Cortex of kidney (tissue), 1 donor: Measurements from ENCODE around the gene KIF4A.

Experiments used
- DNase-seq: peaks from one replicate; lab custom pipeline; 2025; lab: John Stamatoyannopoulos, UW

The KIF4A gene

DNA sequence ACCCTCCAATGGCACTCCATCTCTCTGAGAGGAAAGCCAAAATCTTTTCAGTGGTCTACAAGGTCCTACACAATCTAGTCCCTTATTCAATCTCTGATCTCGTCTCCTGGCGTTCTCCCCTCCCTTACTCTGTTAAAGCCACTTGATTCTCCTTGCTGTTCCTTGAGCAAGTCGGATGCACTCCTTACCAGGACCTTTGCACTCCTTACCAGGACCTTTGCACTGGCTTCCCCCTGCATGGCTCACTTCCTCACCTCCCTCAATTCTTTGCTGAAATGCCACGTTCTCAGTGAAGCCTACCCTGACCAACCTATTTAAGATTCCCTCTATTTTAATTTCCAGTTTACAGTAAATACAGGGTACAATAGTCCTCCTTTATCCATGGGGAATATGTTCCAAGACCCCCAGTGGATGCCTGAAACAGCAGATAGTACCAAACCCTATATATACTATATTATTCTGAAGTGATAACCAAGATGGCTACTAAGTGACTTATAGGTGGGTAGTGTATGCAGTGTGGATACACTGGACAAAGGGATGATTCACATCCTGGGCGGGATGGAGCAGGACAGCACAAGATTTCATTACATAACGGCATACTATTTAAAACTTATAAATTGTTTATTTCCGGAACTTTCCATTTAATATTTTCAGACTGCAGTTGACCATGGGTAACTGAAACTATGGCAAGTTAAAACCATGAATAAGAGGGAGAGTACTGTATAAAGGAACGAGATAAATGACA lies 148.2 kb downstream of the KIF4A start:
- no peak for DNase-seq

DNA sequence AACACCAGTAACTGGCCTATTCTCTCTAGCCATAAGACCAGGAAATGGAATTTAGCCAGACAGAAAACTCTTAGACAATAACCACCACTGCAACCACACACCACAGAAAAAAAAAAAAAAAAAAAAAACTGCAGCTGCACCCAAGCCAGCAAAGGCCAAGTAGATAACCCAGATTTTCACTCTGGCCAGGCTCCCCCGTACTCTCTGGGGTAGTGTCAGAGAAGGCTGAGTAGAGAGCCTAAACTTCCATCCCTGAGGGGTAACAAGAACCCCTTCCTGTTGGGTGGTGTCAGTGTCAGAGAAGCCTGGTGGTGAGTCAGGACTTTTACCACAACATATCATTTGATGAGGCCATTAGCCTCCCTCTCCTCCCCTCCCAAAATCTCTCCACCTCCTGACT lies 149.1 kb downstream of the KIF4A start:
- no peak for DNase-seq

GRCh38 chrX:70442224-70442623 lies 152.3 kb downstream of the KIF4A start:
- no peak for DNase-seq

- no peak for DNase-seq
These were observed 154.5 kb downstream of the KIF4A start, which contains the start of gene DLG3 for GRCh38 chrX:70444326-70444945. DLG3 (plus strand) TSS chrX:70444835; CDS start chrX:70445202, 367 bp downstream.

GRCh38 chrX:70444946-70445656 lies 155.2 kb downstream of the KIF4A start:
- no peak for DNase-seq

DNA sequence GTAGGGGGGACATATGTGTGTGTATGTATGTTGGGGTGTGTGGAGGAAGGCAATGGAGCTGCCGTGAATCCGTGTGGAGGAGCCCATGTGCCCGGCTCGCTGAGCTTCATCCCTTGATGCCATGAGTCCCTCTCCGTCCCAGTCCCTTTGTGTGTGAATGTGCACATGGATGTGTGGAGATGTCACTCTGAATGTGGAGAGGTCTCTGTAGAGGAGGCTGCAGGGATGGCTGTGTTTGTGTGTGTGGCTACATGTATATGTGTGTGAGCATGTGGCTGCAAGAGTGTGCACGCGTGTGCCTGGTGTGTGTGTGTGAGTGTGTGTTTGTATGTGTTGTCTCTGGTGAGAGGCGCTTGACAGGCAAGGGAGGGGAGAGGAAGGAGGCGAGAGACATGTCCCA lies 156.0 kb downstream of the KIF4A start:
- DNase-seq: no peak

DNA sequence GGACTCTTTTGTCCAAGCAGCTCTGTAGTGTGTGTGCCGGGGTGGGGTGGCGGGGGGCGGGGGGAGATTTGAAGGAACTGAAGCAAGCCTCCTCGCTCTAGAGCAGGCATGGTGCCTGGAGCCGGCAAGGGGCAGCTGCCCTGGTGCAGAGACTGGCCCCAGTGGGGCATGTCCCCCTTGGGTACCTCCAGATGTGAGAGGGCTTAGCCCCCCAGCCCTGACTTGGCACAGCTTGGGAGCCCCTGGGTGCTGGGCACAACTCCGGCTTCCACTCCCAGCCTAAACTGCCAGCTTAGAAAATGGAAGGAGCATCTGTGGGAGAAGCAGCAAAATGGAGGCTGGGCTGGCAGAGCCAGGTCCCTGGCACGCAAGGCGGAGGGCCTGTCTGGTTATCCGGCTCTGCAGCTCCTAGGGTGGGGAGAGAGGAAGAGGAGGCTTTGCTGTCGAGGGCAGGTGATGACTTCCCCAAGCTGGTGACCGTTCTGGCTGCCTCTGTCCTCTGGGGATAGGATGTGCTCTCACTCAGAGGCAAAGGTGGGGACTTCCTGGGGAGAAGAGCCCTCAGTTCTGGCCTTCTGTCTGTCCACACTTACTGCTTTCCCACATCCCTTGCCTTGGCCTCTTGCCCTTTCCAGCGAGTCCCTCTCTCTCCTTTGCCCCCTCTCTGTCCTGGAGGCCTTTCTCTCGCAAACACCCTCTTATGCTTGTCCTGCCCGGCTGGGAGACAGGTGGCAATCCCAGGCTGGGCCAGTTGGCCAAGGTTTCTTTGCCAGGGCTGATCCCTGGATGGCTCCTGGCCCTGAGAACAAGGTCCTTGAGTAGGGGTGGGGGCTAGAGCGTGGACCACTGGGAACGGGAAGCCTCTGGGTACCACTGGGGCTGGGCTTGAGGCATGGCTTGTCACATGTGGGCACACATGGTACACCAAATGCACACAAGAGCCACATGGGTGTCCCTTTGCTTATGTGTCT lies 156.8 kb downstream of the KIF4A start:
- DNase-seq: no peak

DNA sequence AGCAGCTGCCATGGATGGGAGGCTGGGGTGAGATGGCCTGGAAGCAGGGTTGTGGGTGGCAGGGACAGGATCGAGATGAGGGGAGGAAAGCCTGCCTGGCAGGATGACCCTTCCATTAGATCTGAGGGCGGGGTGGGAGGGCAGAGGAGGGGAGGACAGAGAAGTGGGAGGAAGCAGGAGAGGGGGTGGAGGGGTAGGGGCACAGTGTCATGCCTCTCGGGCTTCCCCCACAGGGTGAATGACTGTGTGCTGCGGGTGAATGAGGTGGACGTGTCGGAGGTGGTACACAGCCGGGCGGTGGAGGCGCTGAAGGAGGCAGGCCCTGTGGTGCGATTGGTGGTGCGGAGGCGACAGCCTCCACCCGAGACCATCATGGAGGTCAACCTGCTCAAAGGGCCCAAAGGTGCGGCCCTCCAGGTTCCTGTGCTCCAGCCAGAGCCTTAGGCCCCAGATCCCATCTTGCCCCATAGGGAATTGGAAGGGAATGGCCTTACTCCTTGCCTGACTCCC lies 159.6 kb downstream of the KIF4A start:
- DNase-seq: no peak

DNA sequence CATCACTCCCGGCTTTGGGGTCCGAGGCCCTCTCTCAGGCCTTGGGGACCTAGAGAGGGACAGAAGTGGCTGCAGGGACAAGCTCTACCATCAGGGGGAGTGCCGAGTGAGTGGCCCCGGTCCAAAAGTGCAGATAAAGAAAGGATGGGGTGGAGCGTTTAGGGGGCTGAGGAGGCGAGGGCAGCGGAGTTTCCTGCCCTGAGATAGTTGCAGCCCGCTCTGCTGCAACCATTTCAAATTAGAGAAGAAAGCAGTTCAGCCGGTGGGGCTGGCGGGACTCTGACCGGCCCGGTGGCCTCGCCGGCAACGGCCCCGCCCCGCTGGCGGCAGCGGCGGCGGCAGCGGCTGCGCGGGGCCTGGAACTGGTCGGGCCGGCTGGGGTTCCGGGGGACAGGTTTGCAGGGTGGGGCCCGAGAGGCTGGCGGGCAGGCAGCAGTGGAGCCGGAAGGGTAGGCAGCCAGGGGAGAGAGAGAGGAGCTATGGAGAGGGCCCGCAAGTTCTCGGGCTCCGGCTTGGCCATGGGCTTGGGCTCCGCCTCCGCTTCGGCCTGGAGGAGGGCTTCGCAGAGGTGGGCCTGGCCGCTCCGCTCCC lies 162.3 kb downstream of the KIF4A start:
- DNase-seq: peak; percentile 3

DNA sequence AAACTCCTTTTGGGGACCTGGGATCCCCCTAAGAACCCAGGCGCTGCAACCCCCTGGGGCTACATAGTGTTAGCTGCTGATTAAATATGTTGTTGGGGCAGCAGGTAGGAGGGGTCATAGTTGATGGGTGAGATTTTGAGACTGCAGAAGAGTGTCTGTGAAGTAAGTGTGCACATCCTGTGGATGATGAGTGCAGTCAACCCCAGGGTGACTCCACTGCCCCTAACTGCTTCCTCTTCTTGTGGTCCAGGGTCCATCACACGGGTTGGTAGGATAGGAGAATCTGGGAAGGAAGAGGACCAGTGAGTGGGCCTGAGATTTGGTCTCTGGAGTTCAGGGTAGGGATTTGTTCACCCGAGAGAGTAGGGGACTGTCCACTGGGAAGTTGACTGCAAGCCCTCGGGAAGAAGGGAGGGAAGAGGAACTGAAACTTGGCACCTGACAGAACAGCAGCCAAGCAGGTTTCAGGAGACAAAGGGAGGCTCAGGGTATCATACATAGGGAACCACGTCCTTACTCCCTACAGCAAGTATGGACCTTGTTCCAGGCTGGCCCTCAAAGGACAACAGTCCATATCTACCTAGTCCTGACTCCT lies 163.2 kb downstream of the KIF4A start:
- DNase-seq: no peak

DNA sequence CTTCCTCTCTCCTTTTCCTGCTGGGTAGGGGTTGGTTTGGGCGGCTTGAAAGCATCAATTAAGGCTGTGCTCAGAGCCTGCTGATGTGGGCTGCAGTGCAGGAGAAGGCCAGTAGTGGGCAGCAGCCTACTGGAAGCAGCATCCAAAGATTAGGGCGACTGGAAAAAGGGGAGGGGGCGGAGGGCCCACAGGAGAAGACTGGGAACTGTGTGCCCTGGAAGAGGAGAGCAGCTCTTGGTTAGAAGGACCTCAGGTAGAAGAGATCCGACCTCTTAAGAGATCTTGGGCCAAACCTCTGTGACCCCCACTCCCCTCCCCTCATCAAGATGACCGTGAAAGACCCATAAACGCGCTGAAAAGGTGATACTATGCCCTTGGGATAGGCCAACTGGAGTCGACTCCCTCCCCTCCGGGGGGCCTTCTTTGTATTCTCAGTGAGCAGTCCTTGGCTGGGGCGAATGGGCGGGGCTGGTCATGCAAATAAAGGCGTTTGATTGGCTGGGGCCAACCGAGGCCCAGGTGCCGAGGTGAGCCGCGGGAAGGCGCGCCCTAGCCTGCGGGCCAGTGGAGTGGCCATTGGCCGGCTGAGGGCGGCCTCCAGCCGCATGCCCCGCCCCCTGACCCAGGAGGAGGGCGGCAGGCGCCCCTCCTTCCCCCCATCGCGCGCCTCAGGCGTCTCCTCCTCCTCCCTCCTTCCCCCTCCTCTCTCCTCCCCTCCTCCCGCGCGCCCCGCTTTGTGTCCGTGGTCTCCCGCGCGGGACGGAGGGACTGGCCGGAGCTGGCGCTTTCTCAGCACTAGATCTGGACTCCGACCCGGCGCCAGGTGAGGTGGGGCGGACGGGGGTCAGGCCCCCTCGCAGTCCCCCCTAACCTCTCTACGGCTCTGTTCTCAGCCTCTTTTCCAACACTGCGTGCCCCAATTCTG lies 164.8 kb downstream of the KIF4A start:
- peak; percentile 4 for DNase-seq

- no peak for DNase-seq
These were observed 165.7 kb downstream of the KIF4A start for GRCh38 chrX:70455366-70456202.

DNA sequence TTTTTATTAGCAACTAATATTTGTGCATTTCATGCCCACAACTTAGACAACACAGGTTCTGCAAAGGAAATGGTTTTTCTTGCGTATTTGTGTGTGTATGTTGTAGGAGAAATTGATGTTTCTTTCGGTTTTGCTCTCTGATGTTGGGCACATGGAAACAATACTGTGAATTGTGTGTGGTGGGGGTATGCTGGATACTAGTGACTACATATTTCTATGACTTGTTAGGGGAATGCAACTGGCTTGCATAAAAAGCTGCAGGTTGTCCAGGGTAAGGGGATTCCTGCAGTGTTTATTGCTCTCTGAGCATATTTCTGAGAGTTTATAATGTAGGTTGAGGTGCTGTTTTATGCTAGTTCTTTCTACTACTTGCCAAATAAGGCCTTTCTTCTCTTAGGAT lies 166.4 kb downstream of the KIF4A start:
- DNase-seq: no peak

GRCh38 chrX:70461026-70461425 lies 171.1 kb downstream of the KIF4A start:
- no peak for DNase-seq

DNA sequence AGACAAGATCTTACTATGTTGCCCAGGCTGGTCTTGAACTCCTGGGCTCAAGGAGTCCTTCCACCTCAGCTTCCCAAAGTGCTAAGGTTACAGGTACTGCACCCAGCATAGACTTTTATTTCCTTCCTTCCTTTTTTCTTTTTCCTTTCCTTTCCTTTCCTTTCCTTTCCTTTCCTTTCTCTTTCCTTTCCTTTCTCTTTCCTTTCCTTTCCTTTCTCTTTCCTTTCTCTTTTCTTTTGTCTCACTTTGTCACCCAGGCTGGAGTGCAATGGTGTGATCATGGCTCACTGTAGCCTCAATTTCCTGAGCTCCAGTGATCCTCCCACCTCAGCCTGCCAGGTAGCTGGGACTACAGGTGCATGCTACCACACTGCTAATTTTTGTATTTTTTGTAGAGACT lies 174.1 kb downstream of the KIF4A start:
- no peak for DNase-seq

GRCh38 chrX:70466968-70467367 lies 177.1 kb downstream of the KIF4A start:
- DNase-seq: no peak

DNA sequence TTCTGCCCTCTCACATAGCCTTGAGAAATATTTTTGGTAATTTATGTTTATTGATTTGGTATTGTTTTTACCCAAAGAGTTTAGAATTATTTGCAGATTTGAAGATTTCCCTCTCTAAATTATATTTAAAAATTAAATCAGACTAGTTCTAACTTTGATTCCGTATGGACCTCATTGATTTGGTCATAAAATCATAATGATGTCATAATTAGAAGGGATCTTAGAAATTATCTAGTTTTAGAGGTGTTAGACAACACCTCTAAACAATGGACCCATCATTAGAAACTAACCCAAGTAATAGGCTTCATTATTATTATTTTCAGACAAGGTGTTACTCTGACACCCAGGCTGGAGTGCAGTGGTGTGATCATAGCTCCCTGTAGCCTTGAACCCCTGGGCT lies 178.8 kb downstream of the KIF4A start:
- no peak for DNase-seq
